Measurements from ENCODE around the gene ASB2. TPM values are rescaled to one million over a fixed set of nuclear protein-coding genes. Genes with fewer than 3 reads are reported as not detected.

ASB2 gene
- total and polyA plus RNA-seq, 2 of the 13 experiments (the other 11 are each of a cell fraction or from before 2014, with no cell fraction given) = 0.82 to 4.1 TPM

DNA sequence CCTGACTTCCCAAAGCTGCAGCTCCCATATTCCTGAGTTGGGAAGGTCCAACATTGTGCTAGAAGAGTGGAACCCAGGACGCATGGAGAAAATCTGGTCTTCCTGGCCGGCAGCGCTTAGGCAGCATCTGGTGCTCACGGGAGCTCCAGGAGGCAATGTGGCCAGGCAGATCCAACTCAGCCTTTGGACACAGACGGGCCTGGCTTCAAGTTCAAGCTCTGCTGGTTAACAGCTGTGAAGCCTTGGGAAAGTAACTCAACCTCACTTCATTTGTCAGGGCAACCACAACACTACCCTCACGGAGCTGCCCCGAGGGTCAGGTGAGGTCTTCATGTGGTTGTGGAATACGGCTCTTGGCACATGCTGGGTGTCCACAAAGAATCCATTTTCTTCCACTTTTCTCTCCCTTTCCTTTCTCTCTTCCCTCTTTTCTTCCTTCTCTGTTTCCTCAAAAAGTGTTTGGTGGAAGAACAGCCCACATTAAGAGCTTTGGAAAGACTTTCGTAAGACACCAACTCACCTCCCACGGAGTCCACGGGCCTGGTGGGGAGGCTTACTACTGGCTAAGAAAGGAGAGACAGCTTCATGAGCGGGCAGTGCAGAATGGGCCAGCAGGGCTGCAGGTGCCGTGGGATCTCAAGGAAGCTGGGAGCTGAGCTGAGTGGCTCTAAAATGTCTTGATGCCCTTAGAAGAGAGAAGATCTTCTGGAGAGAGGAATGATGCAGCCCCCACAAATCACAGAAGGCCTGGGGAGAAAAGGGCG is 51.6 kb downstream of the ASB2 start:
- FAIRE-seq (no peak), DNase-seq (ENCODE audit: low spot score) (no peak), ATAC-seq (no peak)
- H3K36me3 ChIP-seq (replicated peaks in 1 of 2; ENCODE audit: control insufficient read depth in 1 of 2, insufficient read depth in 2 of 2, low read length in 2 of 2) = no peaks in the 10 kb centered on the region
- no peak overlapping the region for H3K4me2 ChIP-seq (ENCODE audit: low read depth, low read length)
- no peak overlapping the region for H3K9ac ChIP-seq (ENCODE audit: insufficient read depth, low read depth, low read length)
- no peaks in the 10 kb centered on the region for H4K20me1 ChIP-seq (ENCODE audit: insufficient read depth, low read length)
- no peaks in the 10 kb centered on the region for H3K79me2 ChIP-seq (ENCODE audit: insufficient read depth, low read length)
- in situ Hi-C loops (cut with HindIII; ENCODE audit: extremely low pct_ligation_motif_present, low pct_unique_long_range_greater_than_20kb) (no loop called here), intact Hi-C loops (cut with micrococcal nuclease; ENCODE audit: unreplicated experiment) (no loop called here)
- no peak overlapping the region for H3K4me3 ChIP-seq (replicated peaks in 1 of 3; ENCODE audit: insufficient read depth in 1 of 3, low read depth in 2 of 3, low read length in 3 of 3)
- 74% methylated on average over 8 of the region's 14 CpGs for WGBS (ENCODE audit: low lambda C conversion rate)
- H3K9me3 ChIP-seq (ENCODE audit: low read length) = no peaks in the 10 kb centered on the region
- H3K4me1 ChIP-seq (ENCODE audit: insufficient read depth, low read length) = peaks cover 32% of the 10 kb centered on the region
- POLR2A ChIA-PET = no interaction called here
- CTCF ChIA-PET (ENCODE audit: low intra/inter-chr PET ratio, low total read pairs) = no interaction called here
- H3K27ac ChIP-seq (ENCODE audit: extremely low read length, insufficient read depth, low read length) = no peak overlapping the region
- H3K27me3 ChIP-seq (ENCODE audit: control insufficient read depth in 1 of 2, insufficient read depth in 2 of 2, low read length in 2 of 2) = peaks cover 3 to 16% of the 10 kb centered on the region in 2 experiments; a peak in 3 of 5 replicates
- no peak overlapping the region for H2AFZ ChIP-seq (ENCODE audit: low read length)
- BruUV-seq (replicated peaks) = no TSS peak
- TF ChIP-seq STAG1 (CRISPR knock-in tag; IDR thresholded peaks at IDR 0.05) (no peak), ARID2 (CRISPR knock-in tag; IDR thresholded peaks at IDR 0.05; ENCODE audit: borderline replicate concordance) (no peak), ZFP41 (CRISPR knock-in tag; IDR thresholded peaks at IDR 0.05; ENCODE audit: borderline replicate concordance) (no peak), ZNF777 (CRISPR knock-in tag; IDR thresholded peaks at IDR 0.05) (no peak), DPF2 (CRISPR knock-in tag; IDR thresholded peaks at IDR 0.05; ENCODE audit: borderline replicate concordance, low read depth) (no peak), TMF1 (CRISPR knock-in tag; IDR thresholded peaks at IDR 0.05; ENCODE audit: low read depth) (no peak), NBN (conservative IDR thresholded peaks at IDR 0.05) (no peak), ZNF124 (CRISPR knock-in tag; IDR thresholded peaks at IDR 0.05) (no peak)
- TF ChIP-seq, protein P1, sequence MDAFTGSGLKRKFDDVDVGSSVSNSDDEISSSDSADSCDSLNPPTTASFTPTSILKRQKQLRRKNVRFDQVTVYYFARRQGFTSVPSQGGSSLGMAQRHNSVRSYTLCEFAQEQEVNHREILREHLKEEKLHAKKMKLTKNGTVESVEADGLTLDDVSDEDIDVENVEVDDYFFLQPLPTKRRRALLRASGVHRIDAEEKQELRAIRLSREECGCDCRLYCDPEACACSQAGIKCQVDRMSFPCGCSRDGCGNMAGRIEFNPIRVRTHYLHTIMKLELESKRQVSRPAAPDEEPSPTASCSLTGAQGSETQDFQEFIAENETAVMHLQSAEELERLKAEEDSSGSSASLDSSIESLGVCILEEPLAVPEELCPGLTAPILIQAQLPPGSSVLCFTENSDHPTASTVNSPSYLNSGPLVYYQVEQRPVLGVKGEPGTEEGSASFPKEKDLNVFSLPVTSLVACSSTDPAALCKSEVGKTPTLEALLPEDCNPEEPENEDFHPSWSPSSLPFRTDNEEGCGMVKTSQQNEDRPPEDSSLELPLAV (CRISPR knock-in tag; conservative IDR thresholded peaks at IDR 0.05; ENCODE audit: low read depth) = no peak
- TF ChIP-seq, protein P2, sequence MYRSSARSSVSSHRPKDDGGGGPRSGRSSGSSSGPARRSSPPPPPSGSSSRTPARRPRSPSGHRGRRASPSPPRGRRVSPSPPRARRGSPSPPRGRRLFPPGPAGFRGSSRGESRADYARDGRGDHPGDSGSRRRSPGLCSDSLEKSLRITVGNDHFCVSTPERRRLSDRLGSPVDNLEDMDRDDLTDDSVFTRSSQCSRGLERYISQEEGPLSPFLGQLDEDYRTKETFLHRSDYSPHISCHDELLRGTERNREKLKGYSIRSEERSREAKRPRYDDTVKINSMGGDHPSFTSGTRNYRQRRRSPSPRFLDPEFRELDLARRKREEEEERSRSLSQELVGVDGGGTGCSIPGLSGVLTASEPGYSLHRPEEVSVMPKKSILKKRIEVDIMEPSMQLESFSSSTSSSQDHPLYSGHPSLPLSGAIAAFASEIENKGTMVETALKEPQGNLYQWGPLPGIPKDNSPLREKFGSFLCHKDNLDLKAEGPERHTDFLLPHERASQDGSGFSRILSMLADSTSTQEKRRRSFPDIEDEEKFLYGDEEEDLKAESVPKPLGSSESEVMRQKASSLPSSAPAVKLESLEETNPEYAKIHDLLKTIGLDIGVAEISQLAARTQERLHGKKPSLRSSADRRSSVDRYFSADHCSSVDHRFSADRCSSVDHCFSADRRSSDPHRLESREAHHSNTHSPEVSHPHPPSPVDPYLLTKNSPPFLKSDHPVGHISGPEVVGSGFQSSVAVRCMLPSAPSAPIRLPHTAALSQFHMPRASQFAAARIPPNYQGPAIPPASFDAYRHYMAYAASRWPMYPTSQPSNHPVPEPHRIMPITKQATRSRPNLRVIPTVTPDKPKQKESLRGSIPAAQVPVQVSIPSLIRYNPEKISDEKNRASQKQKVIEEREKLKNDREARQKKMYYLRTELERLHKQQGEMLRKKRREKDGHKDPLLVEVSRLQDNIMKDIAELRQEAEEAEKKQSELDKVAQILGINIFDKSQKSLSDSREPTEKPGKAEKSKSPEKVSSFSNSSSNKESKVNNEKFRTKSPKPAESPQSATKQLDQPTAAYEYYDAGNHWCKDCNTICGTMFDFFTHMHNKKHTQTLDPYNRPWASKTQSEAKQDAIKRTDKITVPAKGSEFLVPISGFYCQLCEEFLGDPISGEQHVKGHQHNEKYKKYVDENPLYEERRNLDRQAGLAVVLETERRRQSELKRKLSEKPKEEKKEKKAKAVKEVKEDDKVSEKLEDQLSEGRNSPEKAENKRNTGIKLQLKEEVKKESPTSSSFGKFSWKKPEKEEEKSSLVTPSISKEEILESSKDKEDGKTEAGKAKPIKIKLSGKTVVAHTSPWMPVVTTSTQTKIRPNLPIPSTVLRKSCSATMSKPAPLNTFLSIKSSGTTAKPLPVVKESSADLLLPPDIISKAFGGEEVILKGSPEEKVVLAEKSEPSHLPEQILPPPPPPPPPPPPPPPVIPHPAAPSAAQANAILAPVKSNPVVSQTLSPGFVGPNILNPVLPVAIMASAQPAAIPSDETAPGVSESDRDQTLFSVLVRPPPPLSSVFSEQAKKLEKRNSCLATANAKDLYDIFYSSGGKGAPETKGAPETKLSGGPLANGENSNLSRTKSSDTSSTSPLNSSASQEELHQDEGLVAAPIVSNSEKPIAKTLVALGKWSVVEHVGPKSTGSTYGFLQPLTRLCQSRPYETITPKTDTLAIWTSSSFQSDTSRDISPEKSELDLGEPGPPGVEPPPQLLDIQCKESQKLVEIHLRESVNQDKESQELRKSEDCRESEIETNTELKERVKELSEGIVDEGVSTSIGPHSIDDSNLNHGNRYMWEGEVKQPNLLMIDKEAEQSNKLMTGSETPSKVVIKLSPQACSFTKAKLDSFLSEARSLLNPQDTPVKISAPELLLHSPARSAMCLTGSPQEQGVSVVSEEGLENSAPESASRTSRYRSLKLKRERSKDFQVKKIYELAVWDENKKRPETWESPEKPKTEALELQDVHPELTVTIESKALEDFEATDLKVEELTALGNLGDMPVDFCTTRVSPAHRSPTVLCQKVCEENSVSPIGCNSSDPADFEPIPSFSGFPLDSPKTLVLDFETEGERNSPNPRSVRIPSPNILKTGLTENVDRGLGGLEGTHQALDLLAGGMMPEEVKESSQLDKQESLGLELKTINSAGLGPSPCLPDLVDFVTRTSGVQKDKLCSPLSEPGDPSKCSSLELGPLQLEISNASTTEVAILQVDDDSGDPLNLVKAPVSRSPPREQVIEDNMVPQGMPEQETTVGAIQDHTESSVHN (CRISPR knock-in tag; IDR thresholded peaks at IDR 0.05) = no peak
- TF ChIP-seq, protein P3, sequence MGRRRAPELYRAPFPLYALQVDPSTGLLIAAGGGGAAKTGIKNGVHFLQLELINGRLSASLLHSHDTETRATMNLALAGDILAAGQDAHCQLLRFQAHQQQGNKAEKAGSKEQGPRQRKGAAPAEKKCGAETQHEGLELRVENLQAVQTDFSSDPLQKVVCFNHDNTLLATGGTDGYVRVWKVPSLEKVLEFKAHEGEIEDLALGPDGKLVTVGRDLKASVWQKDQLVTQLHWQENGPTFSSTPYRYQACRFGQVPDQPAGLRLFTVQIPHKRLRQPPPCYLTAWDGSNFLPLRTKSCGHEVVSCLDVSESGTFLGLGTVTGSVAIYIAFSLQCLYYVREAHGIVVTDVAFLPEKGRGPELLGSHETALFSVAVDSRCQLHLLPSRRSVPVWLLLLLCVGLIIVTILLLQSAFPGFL (CRISPR knock-in tag; IDR thresholded peaks at IDR 0.05) = no peak
- TF ChIP-seq, protein P4, sequence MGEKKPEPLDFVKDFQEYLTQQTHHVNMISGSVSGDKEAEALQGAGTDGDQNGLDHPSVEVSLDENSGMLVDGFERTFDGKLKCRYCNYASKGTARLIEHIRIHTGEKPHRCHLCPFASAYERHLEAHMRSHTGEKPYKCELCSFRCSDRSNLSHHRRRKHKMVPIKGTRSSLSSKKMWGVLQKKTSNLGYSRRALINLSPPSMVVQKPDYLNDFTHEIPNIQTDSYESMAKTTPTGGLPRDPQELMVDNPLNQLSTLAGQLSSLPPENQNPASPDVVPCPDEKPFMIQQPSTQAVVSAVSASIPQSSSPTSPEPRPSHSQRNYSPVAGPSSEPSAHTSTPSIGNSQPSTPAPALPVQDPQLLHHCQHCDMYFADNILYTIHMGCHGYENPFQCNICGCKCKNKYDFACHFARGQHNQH (CRISPR knock-in tag; IDR thresholded peaks at IDR 0.05) = no peak
